ENCODE measurements around the gene ZNF862. TPM values are rescaled to one million over a fixed set of nuclear protein-coding genes. Genes with fewer than 3 reads are reported as not detected.

The ZNF862 gene
- total RNA-seq, 1 donor from 2014 or later: 22.8 TPM

GRCh38 chr7:149817836-149818535 lies 20.2 kb upstream of the ZNF862 start:
- no peaks in the 10 kb centered on the region for H3K27me3 Mint-ChIP-seq
- no peak for TF ChIP-seq CTCF (IDR thresholded peaks at IDR 0.05; ENCODE audit: unreplicated experiment)

GRCh38 chr7:149818536-149818840 lies 19.7 kb upstream of the ZNF862 start:
- H3K27me3 Mint-ChIP-seq: no peaks in the 10 kb centered on the region
- TF ChIP-seq CTCF (IDR thresholded peaks at IDR 0.05; ENCODE audit: unreplicated experiment): no peak
- H3K4me1 Mint-ChIP-seq (ENCODE audit: low read depth): no peaks in the 10 kb centered on the region
- H3K9me3 Mint-ChIP-seq (ENCODE audit: low read depth): no peaks in the 10 kb centered on the region
- no peak overlapping the region for H3K4me3 Mint-ChIP-seq (ENCODE audit: low read depth)
- no peak for DNase-seq (ENCODE audit: low spot score, unreplicated experiment)
- no peaks in the 10 kb centered on the region for H3K36me3 Mint-ChIP-seq (ENCODE audit: insufficient read depth)
- no peak overlapping the region for H3K27ac Mint-ChIP-seq

More at GRCh38 chr7:149817836-149818535, 20.2 kb upstream of the ZNF862 start:
- no peak overlapping the region for H3K27ac Mint-ChIP-seq
- H3K4me3 Mint-ChIP-seq (ENCODE audit: low read depth): no peak overlapping the region
- H3K4me1 Mint-ChIP-seq (ENCODE audit: low read depth): no peaks in the 10 kb centered on the region
- H3K9me3 Mint-ChIP-seq (ENCODE audit: low read depth): no peaks in the 10 kb centered on the region
- no peaks in the 10 kb centered on the region for H3K36me3 Mint-ChIP-seq (ENCODE audit: insufficient read depth)
- no peak for DNase-seq (ENCODE audit: low spot score, unreplicated experiment)

- H3K27ac Mint-ChIP-seq: no peak overlapping the region
- no peak for DNase-seq (ENCODE audit: low spot score, unreplicated experiment)
- H3K4me3 Mint-ChIP-seq (ENCODE audit: low read depth): no peak overlapping the region
- no peaks in the 10 kb centered on the region for H3K4me1 Mint-ChIP-seq (ENCODE audit: low read depth)
- H3K36me3 Mint-ChIP-seq (ENCODE audit: insufficient read depth): no peaks in the 10 kb centered on the region
- H3K27me3 Mint-ChIP-seq: no peaks in the 10 kb centered on the region
- no peaks in the 10 kb centered on the region for H3K9me3 Mint-ChIP-seq (ENCODE audit: low read depth)
- no peak for TF ChIP-seq CTCF (IDR thresholded peaks at IDR 0.05; ENCODE audit: unreplicated experiment)
Measured at GRCh38 chr7:149819141-149819960, 18.8 kb upstream of the ZNF862 start.

- Mint-ChIP-seq H3K36me3 (ENCODE audit: insufficient read depth) (no peaks in the 10 kb centered on the region), H3K27me3 (no peaks in the 10 kb centered on the region), H3K27ac (no peak overlapping the region), H3K4me3 (ENCODE audit: low read depth) (no peak overlapping the region), H3K9me3 (ENCODE audit: low read depth) (no peaks in the 10 kb centered on the region), H3K4me1 (ENCODE audit: low read depth) (no peaks in the 10 kb centered on the region)
- no peak for DNase-seq (ENCODE audit: low spot score, unreplicated experiment)
- no peak for TF ChIP-seq CTCF (IDR thresholded peaks at IDR 0.05; ENCODE audit: unreplicated experiment)
Measured at GRCh38 chr7:149819961-149820340, 18.2 kb upstream of the ZNF862 start.

- H3K9me3 Mint-ChIP-seq (ENCODE audit: low read depth): no peaks in the 10 kb centered on the region
- DNase-seq (ENCODE audit: low spot score, unreplicated experiment): no peak
Measured at GRCh38 chr7:149820622-149821190, 17.5 kb upstream of the ZNF862 start.

More at GRCh38 chr7:149820622-149821190, 17.5 kb upstream of the ZNF862 start:
- Mint-ChIP-seq H3K36me3 (ENCODE audit: insufficient read depth) (no peaks in the 10 kb centered on the region), H3K4me1 (ENCODE audit: low read depth) (no peaks in the 10 kb centered on the region), H3K27me3 (no peaks in the 10 kb centered on the region), H3K4me3 (ENCODE audit: low read depth) (no peak overlapping the region), H3K27ac (no peak overlapping the region)
- TF ChIP-seq CTCF (IDR thresholded peaks at IDR 0.05; ENCODE audit: unreplicated experiment): no peak

Data from progenitor cell of endocrine pancreas (in vitro differentiated cells).